ENCODE measurements around the gene KIF5C.

KIF5C gene

DNA sequence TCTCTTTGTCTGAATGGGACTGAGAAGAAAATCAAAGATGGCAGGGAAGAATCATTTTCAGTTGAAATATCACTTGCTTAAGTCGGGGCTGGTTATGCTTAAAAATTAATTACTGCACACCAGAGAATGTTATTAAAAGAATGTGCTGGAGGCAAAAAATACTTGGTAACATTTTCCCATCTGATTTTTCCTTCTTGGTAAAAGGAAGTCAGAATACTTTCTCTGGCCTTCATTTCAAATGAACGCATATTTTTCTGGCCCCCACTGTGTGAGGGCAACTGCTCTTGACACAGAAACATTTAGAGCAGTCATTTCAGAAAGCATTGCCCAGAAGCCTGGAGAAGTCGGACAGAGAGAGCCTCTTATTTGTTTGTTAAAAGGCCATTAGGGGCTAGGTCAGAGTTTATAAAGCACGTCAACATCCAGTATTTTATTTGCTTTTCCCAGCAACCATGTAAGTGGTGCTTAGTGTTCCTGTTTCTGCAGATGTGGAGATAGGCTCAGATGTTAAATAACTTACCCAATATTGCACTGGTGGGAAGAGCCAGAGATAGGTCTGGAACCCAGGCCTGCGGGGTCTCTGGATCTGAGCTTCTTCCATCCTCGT is 130.5 kb downstream of the KIF5C start:
- H3K27me3 ChIP-seq (ENCODE audit: control insufficient read depth in 1 of 2, insufficient read depth in 2 of 2, low read length in 2 of 2), result no peaks in the 10 kb centered on the region
- no peak overlapping the region for H3K27ac ChIP-seq (ENCODE audit: low read depth, low read length)
- H3K9ac ChIP-seq (ENCODE audit: low read length), result no peak overlapping the region
- H3K9me3 ChIP-seq (ENCODE audit: low read length), result no peaks in the 10 kb centered on the region
- no peaks in the 10 kb centered on the region for H3K4me1 ChIP-seq (ENCODE audit: insufficient read depth, low read length)
- H3K4me3 ChIP-seq (ENCODE audit: low read depth in 1 of 2, low read length in 2 of 2), result no peak overlapping the region
- no peaks in the 10 kb centered on the region for H3K36me3 ChIP-seq (ENCODE audit: insufficient read depth, low read length)

DNA sequence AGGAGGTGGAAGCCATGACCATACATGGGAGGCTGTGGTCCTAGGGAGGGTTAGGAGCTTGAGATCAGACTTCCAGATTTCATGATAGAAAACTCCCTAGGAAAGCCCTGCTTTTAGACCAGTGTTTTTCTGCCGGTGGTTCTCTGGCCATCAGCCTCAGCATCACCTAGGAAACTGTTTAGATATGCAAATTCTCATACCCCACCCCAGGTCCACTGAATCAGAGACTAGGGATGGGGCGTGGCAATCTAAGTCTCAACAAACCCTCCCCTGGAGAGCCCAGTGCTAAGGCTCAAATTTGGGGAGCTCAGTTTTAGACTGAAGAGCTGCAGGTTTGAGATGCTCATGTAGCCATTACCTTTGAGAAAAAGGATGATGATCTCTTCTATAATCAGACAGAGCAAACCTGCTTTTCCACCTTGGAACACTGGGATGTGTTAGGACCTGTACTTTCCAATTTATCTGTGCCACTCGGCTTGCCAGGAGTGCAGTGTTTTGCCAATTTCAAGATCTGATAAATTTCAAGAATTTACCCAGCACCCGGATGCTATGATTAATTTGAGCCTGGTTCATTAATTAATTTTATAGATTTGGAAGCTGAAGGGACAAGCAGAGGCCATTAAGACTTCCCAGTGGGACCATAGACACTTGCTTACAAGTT is 132.0 kb downstream of the KIF5C start:
- no peak overlapping the region for H3K9ac ChIP-seq (ENCODE audit: low read length)
- no peaks in the 10 kb centered on the region for H3K4me1 ChIP-seq (ENCODE audit: insufficient read depth, low read length)
- H3K27me3 ChIP-seq (ENCODE audit: control insufficient read depth in 1 of 2, insufficient read depth in 2 of 2, low read length in 2 of 2), result no peaks in the 10 kb centered on the region
- H3K4me3 ChIP-seq (ENCODE audit: low read depth in 1 of 2, low read length in 2 of 2), result no peak overlapping the region
- no peak overlapping the region for H3K27ac ChIP-seq (ENCODE audit: low read depth, low read length)
- H3K9me3 ChIP-seq (ENCODE audit: low read length), result no peaks in the 10 kb centered on the region
- H3K36me3 ChIP-seq (ENCODE audit: insufficient read depth, low read length), result no peaks in the 10 kb centered on the region

DNA sequence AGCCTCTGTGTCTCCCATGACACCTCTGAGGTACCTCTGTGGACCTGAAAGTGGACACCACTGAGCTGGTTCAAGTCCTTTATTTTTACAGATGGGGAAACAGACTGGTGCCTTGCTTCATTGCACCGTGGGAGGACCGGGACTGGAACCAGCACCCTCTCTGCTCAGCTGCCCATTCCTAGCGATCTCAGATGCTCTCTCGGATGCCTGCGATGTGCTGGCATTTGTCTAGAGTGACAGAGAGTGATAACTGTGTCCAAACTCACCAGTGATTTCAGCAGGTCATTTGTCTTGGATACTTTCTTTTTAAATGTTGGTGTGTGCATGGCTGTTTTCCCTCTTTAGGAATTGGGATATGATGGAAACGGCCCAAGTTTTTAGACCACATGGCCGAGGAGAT is 133.4 kb downstream of the KIF5C start:
- H3K4me1 ChIP-seq (ENCODE audit: insufficient read depth, low read length), result no peaks in the 10 kb centered on the region
- H3K36me3 ChIP-seq (ENCODE audit: insufficient read depth, low read length), result no peaks in the 10 kb centered on the region
- no peak overlapping the region for H3K27ac ChIP-seq (ENCODE audit: low read depth, low read length)
- H3K9ac ChIP-seq (ENCODE audit: low read length), result no peak overlapping the region
- H3K9me3 ChIP-seq (ENCODE audit: low read length), result no peaks in the 10 kb centered on the region
- H3K27me3 ChIP-seq (ENCODE audit: control insufficient read depth in 1 of 2, insufficient read depth in 2 of 2, low read length in 2 of 2), result no peaks in the 10 kb centered on the region
- no peak overlapping the region for H3K4me3 ChIP-seq (ENCODE audit: low read depth in 1 of 2, low read length in 2 of 2)

DNA sequence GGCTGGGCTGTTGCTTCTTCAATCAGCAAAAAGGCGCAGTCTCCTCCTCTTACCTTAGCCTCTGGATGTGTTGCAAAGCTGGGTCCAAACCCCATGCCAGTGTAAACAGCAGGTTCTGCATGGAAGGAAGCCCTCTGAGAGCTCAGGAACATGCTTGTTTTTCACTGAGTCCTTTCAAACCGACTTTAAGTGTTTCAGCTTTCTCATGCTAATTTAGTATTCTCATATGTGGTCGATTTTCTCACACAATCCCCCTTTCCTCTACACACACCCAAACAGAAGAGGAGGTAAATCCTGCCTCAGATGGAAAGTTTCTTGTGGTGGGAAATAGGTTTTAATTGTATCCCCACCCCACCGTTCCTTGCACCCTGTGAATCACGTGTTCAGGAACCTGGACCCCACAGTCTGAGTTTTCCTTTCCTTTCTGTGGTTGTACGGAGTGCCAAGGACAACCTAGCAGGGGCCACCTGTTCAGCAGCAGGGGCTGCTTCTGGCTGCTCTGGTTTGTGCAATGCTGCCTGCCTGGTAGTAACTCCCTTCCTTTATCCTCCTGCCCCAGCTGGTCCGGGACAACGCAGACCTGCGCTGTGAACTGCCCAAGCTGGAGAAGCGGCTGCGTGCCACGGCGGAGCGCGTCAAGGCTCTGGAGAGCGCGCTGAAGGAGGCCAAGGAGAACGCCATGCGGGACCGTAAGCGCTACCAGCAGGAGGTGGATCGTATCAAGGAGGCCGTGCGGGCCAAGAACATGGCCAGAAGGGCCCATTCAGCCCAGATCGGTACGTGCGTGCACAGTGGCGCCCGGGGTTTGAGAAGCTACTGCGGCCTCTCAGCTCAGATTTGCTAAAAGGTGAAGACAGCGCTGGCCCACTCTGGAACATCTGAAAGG is 134.8 kb downstream of the KIF5C start:
- no peaks in the 10 kb centered on the region for H3K27me3 ChIP-seq (ENCODE audit: control insufficient read depth in 1 of 2, insufficient read depth in 2 of 2, low read length in 2 of 2)
- no peaks in the 10 kb centered on the region for H3K9me3 ChIP-seq (ENCODE audit: low read length)
- no peaks in the 10 kb centered on the region for H3K36me3 ChIP-seq (ENCODE audit: insufficient read depth, low read length)
- no peak overlapping the region for H3K9ac ChIP-seq (ENCODE audit: low read length)
- no peaks in the 10 kb centered on the region for H3K4me1 ChIP-seq (ENCODE audit: insufficient read depth, low read length)
- no peak overlapping the region for H3K4me3 ChIP-seq (ENCODE audit: low read depth in 1 of 2, low read length in 2 of 2)
- H3K27ac ChIP-seq (ENCODE audit: low read depth, low read length), result no peak overlapping the region

DNA sequence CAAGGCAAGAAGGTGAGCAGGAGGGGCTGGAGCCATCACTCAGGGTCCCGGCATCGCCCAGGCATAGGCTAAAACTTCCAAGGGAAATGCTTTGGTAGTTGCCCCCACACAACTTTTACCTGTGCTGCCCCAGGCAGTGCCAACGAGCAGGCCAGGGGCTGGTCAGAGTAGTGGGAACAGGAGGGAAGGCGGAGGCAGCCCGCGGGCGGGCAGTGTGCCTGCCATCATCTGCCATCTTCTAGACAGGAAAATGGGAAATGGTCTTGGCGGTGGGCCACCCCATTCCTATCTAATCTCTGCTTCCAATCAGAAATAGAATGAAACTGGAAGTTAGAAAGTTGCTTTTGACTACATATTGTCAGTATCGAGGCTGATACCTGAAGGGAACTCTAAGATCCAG is 137.5 kb downstream of the KIF5C start:
- Histone ChIP-seq H3K36me3 (ENCODE audit: insufficient read depth, low read length) (no peaks in the 10 kb centered on the region), H3K9ac (ENCODE audit: low read length) (no peak overlapping the region), H3K27ac (ENCODE audit: low read depth, low read length) (no peak overlapping the region), H3K4me1 (ENCODE audit: insufficient read depth, low read length) (no peaks in the 10 kb centered on the region), H3K4me3 (ENCODE audit: low read depth in 1 of 2, low read length in 2 of 2) (no peak overlapping the region), H3K9me3 (ENCODE audit: low read length) (no peaks in the 10 kb centered on the region), H3K27me3 (ENCODE audit: control insufficient read depth in 1 of 2, insufficient read depth in 2 of 2, low read length in 2 of 2) (peaks cover 0 to 3% of the 10 kb centered on the region in 2 donors)

DNA sequence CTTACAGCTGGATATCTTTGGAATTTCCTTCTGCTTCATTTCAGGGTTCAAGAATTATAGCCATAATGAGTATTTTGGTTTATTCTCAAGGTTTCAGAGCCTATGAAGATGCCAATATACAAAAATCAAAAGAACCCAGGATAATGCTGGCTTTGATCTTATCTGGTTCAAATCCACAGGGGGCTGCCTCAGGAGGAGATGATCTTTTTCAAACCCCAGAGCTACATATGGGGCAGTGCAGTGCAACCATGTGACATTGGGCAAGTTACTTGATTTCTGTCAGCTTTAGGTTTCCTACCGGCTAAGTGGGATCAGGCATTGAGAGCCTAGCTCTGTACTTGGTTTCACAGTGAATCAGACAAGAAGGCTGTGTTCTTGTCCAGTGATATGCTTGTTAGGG is 140.5 kb downstream of the KIF5C start:
- Histone ChIP-seq H3K4me3 (ENCODE audit: low read depth in 1 of 2, low read length in 2 of 2) (no peak overlapping the region), H3K4me1 (ENCODE audit: insufficient read depth, low read length) (no peaks in the 10 kb centered on the region), H3K27ac (ENCODE audit: low read depth, low read length) (no peak overlapping the region), H3K36me3 (ENCODE audit: insufficient read depth, low read length) (no peaks in the 10 kb centered on the region), H3K9me3 (ENCODE audit: low read length) (no peaks in the 10 kb centered on the region), H3K9ac (ENCODE audit: low read length) (no peak overlapping the region), H3K27me3 (ENCODE audit: control insufficient read depth in 1 of 2, insufficient read depth in 2 of 2, low read length in 2 of 2) (peaks cover 0 to 3% of the 10 kb centered on the region in 2 donors)

DNA sequence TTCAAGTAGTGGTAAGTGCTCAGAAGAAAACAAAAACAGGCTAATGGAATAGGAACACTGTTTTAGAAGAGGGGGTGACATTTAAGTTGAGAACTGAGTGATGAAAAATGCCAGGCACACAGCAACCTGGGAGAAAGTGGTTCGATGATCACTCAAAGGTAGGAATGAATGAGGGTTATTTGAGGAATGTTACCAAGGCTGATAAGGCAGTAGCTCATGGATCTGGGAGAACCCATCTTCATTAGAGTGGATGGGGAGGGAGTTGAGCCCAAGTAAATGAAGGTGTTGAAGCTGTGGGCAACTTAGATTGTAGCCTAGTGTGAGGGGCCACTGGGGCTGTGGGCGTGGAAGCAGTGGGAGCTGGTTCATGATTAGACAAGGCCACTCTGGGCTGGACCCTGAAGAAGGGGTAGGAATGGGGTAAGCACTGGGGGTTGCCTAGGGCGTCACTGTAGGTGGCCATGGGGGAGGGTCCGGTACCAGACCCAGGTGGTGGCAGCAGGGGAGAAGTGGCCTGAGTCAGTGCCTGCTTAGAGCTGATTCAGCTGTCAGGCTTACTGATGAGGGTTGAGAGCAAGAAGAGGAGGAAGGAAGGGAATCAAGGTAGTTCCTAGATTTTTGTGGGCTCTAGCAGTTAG is 141.0 kb downstream of the KIF5C start:
- no peaks in the 10 kb centered on the region for H3K36me3 ChIP-seq (ENCODE audit: insufficient read depth, low read length)
- H3K27me3 ChIP-seq (ENCODE audit: control insufficient read depth in 1 of 2, insufficient read depth in 2 of 2, low read length in 2 of 2), result peaks cover 0 to 3% of the 10 kb centered on the region in 2 donors
- H3K4me3 ChIP-seq (ENCODE audit: low read depth in 1 of 2, low read length in 2 of 2), result no peak overlapping the region
- no peaks in the 10 kb centered on the region for H3K9me3 ChIP-seq (ENCODE audit: low read length)
- no peaks in the 10 kb centered on the region for H3K4me1 ChIP-seq (ENCODE audit: insufficient read depth, low read length)
- H3K27ac ChIP-seq (ENCODE audit: low read depth, low read length), result no peak overlapping the region
- no peak overlapping the region for H3K9ac ChIP-seq (ENCODE audit: low read length)

DNA sequence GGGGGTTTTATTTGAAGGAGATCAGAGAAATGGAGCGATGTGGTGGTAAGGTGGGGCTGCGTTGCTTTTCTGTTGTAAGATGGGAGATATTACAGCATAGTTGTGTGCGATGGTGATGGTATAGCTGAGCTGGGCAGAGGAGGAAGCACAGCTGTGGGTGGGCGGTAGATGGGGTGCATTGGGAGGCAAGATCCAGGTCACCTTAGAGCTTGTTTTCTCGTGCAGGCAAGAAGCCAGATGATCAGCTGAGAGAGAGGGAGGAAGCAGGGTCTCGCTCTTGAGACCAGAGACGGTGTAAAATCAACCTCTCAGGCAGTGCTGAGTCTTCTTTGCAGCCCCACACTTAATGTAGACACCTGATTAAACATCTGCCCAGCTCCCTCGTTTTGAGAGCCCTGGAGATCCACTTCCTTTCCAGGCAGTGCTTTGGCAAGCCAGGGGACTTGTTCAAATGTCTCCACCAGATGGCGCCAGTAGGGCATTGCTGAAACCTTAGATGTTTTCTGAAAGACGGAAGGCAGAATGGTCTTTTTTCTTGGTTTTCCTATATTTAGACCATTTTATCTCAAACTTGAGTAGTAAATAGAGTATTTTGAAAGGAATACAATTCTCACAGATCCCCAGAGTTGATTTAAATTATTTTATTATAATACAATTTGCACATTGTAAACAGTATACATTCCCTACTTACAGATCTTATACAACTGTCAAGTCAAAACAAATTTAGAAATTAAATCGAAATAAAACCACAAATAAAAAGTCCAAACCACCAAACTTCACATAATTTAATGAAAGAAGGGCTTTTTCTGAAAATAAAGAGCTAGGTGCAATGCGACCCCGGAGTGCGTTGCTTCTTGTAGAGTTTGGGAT is 142.3 kb downstream of the KIF5C start:
- no peaks in the 10 kb centered on the region for H3K36me3 ChIP-seq (ENCODE audit: insufficient read depth, low read length)
- H3K27me3 ChIP-seq (ENCODE audit: control insufficient read depth in 1 of 2, insufficient read depth in 2 of 2, low read length in 2 of 2), result peaks cover 0 to 3% of the 10 kb centered on the region in 2 donors
- H3K27ac ChIP-seq (ENCODE audit: low read depth, low read length), result no peak overlapping the region
- H3K4me1 ChIP-seq (ENCODE audit: insufficient read depth, low read length), result no peaks in the 10 kb centered on the region
- no peak overlapping the region for H3K9ac ChIP-seq (ENCODE audit: low read length)
- no peak overlapping the region for H3K4me3 ChIP-seq (ENCODE audit: low read depth in 1 of 2, low read length in 2 of 2)
- no peaks in the 10 kb centered on the region for H3K9me3 ChIP-seq (ENCODE audit: low read length)

DNA sequence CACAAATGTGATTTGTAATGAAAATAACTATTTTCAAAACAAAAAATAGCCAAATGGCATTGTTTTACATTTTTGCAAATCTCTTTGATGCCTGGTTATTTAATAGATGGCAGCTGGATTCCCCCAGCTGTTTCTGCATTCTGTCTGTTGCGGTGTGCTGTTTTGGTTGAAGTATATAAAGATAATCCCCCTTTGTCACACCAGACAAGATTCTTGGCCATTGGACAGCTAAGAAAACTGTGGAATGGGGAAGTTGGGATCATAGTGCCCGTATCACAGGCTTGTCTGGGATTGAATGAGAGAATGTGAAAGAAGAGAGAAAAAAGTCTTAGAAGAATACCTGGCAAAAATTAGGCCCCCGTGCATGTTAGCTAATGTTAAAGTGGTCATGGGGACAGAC is 144.0 kb downstream of the KIF5C start:
- Histone ChIP-seq H3K27ac (ENCODE audit: low read depth, low read length) (no peak overlapping the region), H3K4me3 (ENCODE audit: low read depth in 1 of 2, low read length in 2 of 2) (no peak overlapping the region), H3K4me1 (ENCODE audit: insufficient read depth, low read length) (no peaks in the 10 kb centered on the region), H3K27me3 (ENCODE audit: control insufficient read depth in 1 of 2, insufficient read depth in 2 of 2, low read length in 2 of 2) (peaks cover 0 to 3% of the 10 kb centered on the region in 2 donors), H3K36me3 (ENCODE audit: insufficient read depth, low read length) (no peaks in the 10 kb centered on the region), H3K9ac (ENCODE audit: low read length) (no peak overlapping the region), H3K9me3 (ENCODE audit: low read length) (no peaks in the 10 kb centered on the region)

DNA sequence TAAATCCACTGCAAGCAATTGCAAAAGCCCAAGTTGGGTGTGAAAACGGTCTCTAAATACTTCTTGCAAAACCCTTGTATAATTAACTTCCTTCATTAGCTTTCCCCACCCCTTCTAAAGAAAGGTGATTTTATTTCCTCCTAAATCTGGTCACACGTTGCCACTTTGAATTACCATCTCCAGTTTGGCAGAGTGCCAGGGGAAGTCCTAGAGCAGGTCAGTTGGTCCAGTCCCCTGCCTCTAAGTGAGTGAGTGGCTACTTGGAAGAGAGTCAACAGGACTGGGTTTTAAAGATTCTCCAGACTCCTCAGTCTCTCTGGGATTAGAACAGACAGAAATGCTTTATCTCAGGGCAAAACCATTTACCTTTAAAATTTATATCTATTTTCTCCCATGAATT is 144.7 kb downstream of the KIF5C start:
- H3K36me3 ChIP-seq (ENCODE audit: insufficient read depth, low read length), result no peaks in the 10 kb centered on the region
- peaks cover 0 to 3% of the 10 kb centered on the region in 2 donors for H3K27me3 ChIP-seq (ENCODE audit: control insufficient read depth in 1 of 2, insufficient read depth in 2 of 2, low read length in 2 of 2)
- H3K4me3 ChIP-seq (ENCODE audit: low read depth in 1 of 2, low read length in 2 of 2), result no peak overlapping the region
- no peaks in the 10 kb centered on the region for H3K9me3 ChIP-seq (ENCODE audit: low read length)
- no peak overlapping the region for H3K9ac ChIP-seq (ENCODE audit: low read length)
- H3K4me1 ChIP-seq (ENCODE audit: insufficient read depth, low read length), result no peaks in the 10 kb centered on the region
- H3K27ac ChIP-seq (ENCODE audit: low read depth, low read length), result no peak overlapping the region
